GM21528 (cell line): ENCODE data around the gene INPP5D.
A peak's percentile ranks its signal among the peaks of the same experiment; 100 is the strongest.

Source experiments
- ATAC-seq: cut with Tn5 transposase; IDR thresholded peaks from one replicate; pipeline ENCODE4 v1.9.1; 2021; ENCODE audit warnings: mild to moderate bottlenecking, moderate library complexity; ENCODE audit not compliant: unreplicated experiment, low FRiP score

INPP5D gene

DNA sequence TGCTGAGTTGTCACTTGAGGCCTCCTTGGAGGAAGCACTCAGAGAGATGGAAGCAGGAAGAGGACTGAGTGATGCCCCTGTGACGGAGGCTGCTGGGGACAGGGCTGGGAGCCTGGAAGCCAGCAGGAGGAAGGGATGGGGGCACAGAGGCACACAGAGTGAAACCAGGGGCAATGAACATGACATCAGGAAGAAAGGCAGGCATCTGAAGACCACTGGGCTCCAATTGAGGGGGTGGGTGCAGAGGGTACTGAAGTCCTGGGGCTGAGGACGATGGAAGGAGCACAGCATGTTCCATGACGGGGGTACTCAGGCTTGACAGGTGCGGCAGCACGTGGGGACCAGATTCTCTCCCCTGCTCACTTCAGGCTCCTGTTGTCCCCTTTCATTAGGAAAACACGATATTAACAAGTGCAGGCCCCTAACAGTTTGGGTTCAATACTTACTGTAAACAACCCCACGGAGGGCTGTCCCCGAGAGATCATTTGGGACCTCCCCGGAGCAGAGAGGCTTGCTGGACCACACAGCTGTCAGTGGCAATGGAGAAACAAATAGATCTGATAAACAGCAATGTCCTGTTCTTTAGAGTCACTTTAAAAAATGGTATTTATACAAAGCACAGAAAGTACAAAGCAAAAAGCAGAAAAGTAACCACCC, 8.7 kb downstream of the INPP5D start:
- no peak for ATAC-seq

DNA sequence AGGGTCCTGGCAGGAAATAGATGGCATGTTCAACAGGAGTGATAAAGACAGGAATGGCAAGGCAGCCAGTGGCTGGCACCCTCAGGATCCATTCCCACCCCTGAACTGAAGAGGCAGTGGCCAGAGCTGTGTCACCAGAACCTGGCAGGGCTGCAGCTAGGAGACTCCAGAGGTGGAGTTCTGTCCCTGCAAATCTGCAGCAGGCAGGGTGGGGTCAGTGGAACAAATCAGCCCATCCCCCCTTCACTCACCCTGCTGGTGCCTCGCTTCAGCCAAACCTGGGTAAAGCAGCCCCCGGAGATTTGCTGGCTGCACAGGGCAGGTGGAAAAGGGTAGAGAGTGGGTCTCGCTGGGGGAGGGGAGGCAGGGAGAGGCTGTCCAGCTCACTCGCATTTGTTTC, 12.7 kb downstream of the INPP5D start:
- no peak for ATAC-seq

DNA sequence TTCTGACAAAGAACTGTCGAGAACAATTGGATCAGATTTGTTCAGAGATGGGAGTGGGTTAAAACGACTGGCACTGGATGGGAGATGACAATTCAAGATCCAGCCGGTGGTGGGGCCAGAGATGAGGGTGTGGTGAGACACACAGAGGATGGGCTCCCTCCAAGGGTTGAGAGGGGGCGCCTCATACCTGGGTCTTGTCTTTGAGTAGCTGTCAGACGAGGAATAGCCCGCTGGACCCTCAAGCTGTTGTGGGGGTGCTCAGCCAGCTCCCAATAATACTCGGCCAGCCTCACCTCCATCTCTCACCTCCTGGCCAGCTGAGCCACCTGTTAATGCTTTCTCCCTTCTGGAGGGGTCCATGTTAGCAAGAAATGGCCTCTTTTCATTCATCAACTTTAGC, 14.0 kb downstream of the INPP5D start:
- ATAC-seq, result no peak

DNA sequence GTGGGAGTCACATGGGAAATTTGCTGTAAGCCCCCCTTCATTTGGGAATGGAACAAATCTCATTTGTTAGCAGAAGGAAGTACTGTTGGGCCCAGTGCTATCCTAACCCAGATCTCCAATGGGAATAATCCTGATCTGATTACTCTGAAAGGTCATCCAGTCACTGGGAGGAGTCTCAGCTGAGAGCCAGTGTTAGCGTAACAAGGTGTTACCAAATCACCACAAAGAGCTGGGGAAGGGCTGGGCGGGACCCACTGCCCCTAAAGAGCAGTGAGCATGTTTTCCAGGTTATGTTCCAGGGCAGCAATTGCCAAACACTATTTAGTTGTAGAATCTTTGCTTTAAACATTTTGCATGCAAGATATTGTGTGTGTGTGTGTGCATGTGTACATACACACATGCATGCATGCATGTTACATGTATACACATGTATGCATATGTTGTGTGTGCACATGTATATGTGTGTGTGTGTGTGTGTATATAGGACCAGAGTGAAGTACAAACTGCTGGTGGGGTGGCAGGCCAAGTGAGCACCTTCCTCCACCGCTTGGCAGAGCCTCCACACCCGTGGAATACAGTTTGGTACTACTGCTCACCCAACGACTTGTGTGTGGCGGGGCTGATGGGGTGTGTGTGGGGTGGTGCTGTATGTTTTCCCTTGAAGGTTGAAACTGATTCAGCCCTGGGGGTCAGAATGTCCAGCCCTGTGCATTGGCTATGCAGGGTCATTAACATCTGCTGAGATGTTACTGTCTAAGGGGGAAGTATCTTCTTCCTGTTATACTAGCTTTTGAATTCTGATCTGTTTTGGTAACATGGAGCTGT, 15.2 kb downstream of the INPP5D start:
- ATAC-seq, result peak; percentile 32

DNA sequence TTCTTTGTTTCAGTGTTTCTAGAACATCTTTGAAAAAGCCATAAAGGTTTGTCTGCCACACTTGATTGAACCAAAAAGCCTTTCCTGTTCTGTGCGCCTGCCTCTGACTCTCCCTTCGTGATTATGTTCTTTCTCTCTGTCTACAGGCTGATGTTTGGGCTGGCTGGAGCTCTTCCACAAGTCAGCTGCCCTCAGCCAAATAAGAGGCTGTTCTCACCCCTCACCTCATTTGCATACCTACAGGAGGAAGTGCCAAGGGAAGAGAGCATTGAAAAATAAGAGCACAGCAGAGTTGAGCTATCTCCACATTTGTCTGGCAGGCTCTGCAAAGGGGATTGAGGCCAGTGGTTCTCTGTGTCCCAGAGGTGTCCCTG, 15.8 kb downstream of the INPP5D start:
- ATAC-seq, result peak; percentile 51

DNA sequence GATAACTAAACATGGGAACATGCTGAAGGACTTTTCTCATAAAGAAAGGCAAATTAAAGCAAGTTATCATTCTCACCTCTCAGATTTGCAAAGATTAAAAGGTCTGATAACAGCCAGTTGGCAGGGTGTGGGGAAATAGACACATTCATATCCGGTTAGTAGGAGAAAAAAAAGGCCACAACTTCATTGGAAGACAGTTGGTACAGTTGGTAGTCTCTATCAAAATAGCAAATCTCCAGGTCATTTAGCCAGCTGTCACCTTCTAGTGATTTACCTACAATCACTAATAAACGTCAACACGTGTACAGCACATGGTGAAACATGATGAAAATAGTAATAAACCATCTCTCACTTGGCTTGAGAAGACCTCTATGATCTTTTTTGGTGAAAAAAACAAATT, 16.6 kb downstream of the INPP5D start:
- ATAC-seq, result no peak

DNA sequence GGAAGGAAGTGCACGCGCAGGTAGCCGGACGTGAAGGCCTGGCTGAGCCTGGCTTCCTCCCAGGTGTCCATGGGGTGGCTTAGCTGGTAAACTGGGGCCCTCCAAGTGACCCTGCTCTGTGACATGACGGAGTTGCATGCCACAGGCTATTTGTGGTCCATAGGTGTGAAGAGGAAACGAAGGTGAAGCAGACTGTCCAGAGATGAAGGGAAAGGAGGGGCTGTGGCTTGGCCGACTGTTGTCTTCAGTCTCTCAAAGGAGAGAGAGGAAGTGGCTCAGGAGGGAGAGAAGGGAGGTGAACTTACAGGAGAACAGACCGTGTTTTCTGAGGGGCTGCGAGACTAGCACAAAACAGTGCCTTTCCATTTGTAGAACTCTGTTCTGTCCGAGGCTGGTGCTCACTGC, 19.3 kb downstream of the INPP5D start:
- peak; percentile 27 for ATAC-seq

DNA sequence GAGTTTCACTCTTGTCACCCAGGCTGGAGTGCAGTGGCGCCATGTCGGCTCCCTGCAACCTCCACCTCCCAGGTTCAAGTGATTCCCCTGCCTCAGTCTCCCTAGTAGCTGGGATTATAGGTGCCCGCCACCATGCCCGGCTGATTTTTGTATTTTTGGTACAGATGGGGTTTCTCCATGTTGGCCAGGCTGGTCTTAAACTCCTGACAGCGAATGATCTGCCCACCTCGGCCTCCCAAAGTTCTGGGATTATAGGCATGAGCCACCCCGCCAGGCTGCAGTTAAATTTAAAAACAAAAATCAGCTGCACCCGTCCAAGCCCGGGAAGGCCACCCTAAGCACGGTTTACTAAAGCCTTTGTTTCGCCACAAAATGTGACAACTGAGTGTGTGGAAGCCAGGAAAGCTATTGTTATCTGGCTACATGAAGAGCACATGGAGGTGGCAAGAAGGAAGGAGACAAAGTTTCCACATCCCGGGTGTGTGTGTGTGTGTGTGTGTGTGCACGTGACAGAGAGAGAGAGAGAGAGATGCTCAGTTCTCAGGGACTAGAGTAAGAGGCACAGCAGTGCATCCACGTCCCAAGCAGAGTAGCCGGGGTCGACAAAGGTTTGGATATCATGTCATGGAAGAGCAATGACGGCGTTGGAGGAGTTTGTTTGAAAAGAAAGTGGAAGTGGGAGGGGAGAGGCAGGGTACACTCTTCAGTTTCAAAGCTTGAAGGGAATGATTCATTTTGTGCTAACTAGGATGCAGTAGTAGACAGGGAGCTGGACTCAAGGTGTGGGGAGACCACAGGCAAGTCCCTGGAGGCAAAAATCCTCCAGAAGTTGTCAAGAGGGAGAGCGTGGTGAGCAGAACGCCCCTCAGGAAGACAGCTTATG, 20.1 kb downstream of the INPP5D start:
- ATAC-seq, result no peak

DNA sequence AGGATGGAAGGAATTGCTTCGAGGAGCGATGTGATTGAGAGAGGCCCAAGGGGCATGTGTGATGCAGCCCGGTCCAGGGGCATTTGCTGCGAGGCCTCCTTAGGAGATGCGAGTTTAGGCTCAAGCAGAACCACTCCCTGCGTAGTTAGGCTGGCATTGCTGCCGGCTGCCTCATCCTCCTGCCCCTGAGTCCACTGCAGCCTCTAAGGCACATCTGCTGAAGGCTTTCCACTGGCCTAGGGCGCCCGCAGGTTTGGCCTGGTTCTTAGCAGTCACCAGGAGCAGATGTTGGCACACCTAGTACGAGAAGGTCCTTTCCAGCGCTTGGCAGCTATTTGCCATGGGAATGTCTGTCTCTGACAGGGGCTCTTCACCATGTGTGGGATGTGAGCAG, 20.7 kb downstream of the INPP5D start:
- ATAC-seq, result no peak

DNA sequence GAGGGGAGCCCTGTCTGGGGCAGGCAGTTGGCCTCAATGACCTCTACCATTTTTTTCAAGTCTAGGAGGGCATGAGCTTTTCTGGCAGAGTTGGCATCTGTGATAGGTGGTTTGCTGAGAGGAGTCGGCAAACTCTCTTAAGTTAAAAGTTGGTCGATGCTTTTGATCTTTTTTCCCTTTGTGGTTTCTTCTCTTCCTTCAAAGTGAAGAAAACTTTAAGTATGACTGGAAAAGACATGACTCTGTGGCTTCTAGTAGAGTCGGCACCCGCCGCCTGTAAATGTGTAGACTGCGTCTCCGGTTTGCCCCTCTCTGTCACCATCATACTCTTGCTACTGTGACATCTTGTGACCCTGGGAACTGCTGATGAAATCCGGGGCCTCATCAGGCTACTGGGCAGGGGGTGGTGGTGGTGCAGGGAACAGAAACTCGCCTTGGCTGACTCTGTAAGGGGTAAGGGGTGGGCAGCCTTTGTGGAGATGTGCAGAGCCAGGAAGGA, 21.1 kb downstream of the INPP5D start:
- no peak for ATAC-seq

DNA sequence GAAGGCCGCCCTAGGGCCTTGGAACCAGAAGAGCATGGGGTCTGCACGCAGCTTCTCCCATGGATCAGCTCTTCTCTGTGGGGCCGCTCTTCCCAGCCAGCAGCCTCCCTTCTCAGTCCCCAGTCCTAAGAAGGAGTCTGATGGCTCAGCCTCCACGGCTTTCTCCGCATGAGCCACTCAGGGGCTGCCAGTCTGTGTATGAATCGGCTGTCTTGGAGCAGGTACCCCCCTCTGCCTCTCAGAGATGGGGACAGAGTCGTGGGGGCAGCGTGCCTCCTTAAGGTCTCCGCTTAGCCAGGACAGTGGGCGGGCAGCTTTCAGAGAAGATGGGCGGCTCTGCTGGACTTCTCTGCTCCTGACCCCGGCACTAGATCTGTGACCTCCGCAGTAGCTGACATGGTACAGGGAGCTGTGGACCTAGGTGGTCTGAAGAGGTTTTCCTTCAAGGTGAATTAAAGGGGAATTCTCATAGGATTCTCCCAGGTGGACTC, 21.6 kb downstream of the INPP5D start:
- ATAC-seq, result no peak

DNA sequence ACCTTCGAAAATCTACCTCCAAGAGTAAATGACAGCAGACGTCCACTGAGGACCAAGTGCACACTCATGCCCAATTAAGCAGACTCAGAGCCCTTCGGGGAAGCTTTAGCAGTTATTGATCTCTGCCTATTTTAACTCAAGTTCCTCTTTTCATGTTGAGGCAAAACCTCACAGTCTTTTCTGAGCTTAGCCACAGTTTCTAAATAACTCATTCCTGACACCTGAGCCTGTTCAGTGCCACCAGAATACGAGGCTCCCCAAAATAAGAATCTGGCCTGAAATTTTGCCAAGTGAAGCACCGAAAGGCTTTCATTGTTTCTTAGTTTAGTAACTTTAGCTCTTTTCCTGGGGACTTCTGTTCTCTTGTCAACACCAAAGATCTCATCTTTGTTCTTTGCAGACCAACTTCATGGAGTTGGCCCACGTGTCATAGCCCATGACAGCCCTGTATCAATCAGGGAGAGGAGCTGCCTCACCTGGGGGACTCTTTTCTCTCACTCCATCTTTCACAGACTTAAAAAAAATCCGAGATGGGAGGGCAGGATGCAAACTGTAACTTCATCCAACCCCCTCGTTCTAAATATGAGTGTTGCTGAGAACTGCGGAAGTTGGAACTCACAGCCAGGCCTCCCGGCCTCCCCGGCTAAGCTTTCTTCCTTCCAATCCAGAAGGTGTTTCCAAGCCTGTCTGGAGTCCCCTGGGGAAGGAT, 22.2 kb downstream of the INPP5D start:
- ATAC-seq, result peak; percentile 48

DNA sequence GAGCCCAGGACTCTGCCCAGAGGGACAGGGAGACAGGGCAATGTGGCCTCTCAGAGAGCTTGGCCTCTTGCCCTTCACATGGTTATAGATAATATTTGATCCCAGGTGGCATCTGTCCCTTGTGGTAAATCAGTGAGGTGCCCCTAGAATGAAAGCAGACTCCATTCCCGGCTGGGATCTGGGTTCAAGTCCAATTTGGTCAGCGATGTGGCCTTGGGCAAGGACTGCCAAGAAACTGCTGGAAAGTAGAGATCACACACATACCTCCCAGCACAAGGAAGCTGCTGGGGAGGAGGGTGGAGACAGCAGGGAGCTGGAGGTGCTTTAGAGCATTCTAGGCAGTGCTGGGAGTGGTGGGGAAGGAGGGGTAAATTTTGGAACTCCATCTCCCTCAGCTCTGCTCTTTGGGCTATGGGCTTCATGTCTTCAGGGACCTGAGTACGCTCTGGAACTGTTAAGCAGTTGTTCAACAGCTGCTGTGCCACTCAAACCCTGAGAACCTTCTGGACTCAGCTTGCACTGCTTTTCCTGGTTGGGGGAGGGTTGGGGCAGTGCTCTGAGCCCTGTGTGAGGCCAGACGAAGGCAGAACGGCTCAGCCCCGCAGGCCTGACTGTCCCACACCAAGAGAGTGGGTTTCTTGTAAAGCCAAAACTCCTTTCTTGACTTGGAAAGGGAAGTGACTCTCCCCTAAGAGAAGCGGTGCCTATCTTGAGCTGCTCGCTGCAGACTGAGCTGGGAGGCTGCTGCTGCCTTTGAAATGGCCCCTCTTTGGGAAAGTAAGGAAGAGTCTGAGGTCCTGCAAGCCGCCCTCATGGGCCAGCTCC, 23.0 kb downstream of the INPP5D start:
- no peak for ATAC-seq

DNA sequence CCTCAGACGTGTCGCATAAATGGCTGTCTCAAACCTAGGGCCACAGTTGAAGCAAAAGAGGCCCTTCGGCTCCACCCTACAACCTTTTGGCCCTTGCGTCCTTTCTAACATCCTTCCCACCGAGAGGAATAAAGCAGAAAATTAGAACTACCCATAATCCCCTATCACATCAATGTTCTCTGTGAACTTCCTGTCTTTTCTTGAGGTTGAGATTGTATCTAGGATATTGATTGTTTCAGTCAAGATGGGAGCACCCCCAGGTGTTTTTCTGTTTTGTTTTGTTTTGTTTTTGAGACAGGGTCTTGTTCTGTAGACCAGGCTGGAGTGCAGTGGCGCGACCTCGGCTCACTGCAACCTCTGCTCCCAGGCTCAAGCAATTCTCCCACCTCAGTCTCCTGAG, 23.6 kb downstream of the INPP5D start:
- no peak for ATAC-seq

DNA sequence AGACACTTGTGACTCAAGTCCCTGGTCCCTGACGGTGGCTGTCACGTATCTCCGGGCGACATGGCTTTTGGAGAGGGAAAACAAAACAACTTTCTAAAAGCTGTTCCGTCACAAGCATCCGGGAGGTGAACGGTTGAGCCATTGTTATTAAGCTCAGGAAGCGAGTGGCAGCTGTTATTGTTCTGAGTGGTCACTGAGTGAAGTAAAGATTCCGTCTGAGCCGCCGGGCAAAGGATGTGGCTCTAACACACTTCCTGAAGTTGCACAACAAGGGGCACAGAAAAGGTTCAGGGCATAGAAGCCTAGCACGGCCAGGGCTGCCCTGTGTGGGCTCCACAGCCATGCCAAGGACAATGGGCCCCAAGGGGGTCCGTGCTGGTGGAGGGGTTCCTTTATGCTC, 24.3 kb downstream of the INPP5D start:
- peak; percentile 19 for ATAC-seq

DNA sequence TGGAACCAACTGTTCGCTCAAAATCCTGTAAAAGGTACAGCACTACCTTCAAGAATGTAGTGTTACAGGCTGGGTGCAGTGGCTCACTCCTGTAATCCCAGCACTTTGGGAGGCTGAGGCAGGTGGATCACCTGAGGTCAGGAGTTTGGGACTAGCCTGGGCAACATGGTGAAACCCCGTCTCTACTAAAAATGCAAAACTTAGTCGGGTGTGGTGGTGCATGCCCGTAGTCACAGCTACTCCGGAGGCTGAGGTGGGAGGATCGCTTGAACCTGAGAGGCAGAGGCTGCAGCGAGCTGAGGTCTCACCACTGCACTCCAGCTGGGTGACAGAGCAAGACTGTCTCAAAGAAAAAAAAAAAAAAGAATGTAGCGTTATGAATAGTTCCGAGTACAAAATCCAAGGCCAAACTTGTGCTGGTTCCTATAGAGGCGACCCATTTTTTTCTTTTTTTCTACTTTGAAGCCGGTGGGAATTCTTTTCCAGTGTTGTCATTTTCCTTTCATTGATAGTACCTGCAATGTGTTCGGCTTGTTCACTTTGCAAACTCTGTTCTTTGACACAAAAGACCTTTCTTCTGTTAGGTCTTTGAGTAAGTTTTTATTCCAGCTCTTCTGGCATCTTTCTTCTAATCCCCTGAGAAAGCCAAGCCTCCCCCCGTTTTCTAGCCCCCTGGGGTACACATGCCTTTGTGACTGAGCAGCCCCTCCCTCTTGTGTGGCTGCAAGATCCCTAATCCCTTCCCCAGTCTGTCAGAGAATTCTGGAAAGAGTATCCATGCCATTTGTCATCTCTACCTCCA, 25.1 kb downstream of the INPP5D start:
- no peak for ATAC-seq

DNA sequence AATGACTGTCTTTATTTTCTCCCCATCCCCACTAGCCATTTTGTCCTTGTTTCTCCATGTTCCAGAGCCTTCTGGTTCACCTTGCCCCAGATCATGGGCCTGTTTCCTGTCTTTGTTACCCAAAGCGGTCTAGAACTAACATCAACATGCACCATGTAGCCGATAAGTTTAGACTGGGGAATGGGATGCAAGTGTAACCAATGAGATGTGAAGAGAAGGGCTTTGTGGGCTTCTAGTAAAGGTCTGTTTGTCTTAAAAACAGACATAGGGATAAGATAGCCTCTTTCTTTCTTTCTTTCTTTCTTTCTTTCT, 25.7 kb downstream of the INPP5D start:
- ATAC-seq, result no peak

DNA sequence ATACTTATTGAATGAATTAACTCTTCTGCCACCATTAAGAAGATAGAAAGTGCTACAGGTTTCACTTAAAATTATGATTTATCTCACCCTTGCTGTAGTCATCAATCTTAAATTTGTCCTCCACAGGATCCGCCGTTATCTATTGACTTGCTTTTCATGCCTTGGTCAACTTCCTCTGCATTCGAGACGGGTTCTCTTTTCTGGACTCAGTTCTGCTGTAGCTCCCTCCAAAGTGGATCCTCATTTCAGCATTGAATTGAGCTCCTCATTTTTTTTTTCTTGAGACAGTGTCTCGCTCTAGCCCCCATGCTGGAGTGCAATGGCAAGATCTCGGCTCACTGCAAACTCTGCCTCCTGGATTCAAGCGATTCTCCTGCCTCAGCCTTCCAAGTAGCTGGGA, 27.6 kb downstream of the INPP5D start:
- no peak for ATAC-seq

DNA sequence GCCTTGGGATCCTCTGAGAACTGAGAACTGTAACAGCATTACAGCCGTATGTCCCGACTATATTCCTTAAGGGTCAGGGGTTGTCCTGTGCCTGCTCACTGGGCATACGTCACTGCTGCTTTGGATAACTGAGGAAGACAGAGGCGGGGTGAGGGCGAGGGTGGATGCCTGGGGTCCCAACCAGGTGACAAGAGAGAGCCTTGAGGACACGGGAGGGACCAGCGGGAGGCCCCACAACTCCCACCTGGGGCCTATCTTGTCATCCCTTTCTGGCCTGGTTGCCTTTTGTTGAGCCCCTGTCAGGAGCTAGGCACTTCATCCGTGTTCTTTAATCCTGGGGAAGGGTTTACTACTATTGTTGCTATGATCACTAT, 28.8 kb downstream of the INPP5D start:
- ATAC-seq, result no peak
